Stomach (tissue), 4 donors: ENCODE results near the gene CHEK2.

ENCODE experiments used
- POLR2AphosphoS5 ChIP-seq, 3 donors: sonication (generic); formaldehyde crosslinking; IDR thresholded peaks; one replicate each; pipeline ENCODE4 v1.6.1; 2016; ENCODE audit warnings: antibody characterized with exemption in 3 of 3
- TF ChIP-seq, protein P1 (sequence below), 7 experiments: fragments of 450-650 bp in 4 of 7; fragments of 200-600 bp in 3 of 7; sonication (generic) in 3 of 7; IDR thresholded peaks; one replicate each; pipeline ENCODE4 v1.5.1; 2016 to 2019; ENCODE audit warnings: antibody characterized with exemption in 7 of 7, control low read depth in 2 of 7, mild to moderate bottlenecking in 1 of 7

GRCh38 chr22:28639321-28639720 lies 102.3 kb downstream of the CHEK2 start:
- TF ChIP-seq, protein P1, sequence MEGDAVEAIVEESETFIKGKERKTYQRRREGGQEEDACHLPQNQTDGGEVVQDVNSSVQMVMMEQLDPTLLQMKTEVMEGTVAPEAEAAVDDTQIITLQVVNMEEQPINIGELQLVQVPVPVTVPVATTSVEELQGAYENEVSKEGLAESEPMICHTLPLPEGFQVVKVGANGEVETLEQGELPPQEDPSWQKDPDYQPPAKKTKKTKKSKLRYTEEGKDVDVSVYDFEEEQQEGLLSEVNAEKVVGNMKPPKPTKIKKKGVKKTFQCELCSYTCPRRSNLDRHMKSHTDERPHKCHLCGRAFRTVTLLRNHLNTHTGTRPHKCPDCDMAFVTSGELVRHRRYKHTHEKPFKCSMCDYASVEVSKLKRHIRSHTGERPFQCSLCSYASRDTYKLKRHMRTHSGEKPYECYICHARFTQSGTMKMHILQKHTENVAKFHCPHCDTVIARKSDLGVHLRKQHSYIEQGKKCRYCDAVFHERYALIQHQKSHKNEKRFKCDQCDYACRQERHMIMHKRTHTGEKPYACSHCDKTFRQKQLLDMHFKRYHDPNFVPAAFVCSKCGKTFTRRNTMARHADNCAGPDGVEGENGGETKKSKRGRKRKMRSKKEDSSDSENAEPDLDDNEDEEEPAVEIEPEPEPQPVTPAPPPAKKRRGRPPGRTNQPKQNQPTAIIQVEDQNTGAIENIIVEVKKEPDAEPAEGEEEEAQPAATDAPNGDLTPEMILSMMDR (IDR thresholded peaks at IDR 0.05): no peak
- no peak for TF ChIP-seq POLR2AphosphoS5 (IDR thresholded peaks at IDR 0.05)
